Measurements from ENCODE around the gene CLTA. TPM values are rescaled to one million over a fixed set of nuclear protein-coding genes. Genes with fewer than 3 reads are reported as not detected.

CLTA gene
- total RNA-seq, 1 experiment from 2014 or later: 195 TPM

GRCh38 chr9:36218411-36218901, 27.7 kb downstream of the CLTA start:
- no peak overlapping the region for H2BK12ac ChIP-seq (ENCODE audit: insufficient read length, low read depth, low read length)
- no peak overlapping the region for H2AK5ac ChIP-seq (ENCODE audit: insufficient read length, low read length)
- H3K4me2 ChIP-seq (ENCODE audit: insufficient read depth, insufficient read length, low read length): no peak overlapping the region
- no peak overlapping the region for H3K9ac ChIP-seq (ENCODE audit: extremely low read depth, insufficient read length, low read length)
- no peak overlapping the region for H2BK5ac ChIP-seq (ENCODE audit: insufficient read length, low read length)
- no peak overlapping the region for H3T11ph ChIP-seq (ENCODE audit: low read length)
- DNase-seq: no peak
- H2AFZ ChIP-seq (ENCODE audit: low read length): no peak overlapping the region
- no peak overlapping the region for H4K8ac ChIP-seq (replicated peaks; ENCODE audit: insufficient read length, low read depth, low read length)
- no peak overlapping the region for H4K5ac ChIP-seq (ENCODE audit: insufficient read length, low read depth, low read length)
- H3K27me3 Mint-ChIP-seq (ENCODE audit: low read depth): no peaks in the 10 kb centered on the region
- peaks cover 27 to 68% (median 58%) of the 10 kb centered on the region in 3 experiments for H3K36me3 Mint-ChIP-seq (ENCODE audit: insufficient read depth in 1 of 3, low read depth in 3 of 3)
- no peak overlapping the region for H3K4me3 Mint-ChIP-seq
- no peak overlapping the region for H2BK120ac ChIP-seq (ENCODE audit: low read depth, low read length, poor library complexity, severe bottlenecking)
- no peaks in the 10 kb centered on the region for H3K4me1 Mint-ChIP-seq
- H3K27me3 ChIP-seq (ENCODE audit: insufficient read depth, low read length): no peaks in the 10 kb centered on the region
- TF ChIP-seq, protein P1, sequence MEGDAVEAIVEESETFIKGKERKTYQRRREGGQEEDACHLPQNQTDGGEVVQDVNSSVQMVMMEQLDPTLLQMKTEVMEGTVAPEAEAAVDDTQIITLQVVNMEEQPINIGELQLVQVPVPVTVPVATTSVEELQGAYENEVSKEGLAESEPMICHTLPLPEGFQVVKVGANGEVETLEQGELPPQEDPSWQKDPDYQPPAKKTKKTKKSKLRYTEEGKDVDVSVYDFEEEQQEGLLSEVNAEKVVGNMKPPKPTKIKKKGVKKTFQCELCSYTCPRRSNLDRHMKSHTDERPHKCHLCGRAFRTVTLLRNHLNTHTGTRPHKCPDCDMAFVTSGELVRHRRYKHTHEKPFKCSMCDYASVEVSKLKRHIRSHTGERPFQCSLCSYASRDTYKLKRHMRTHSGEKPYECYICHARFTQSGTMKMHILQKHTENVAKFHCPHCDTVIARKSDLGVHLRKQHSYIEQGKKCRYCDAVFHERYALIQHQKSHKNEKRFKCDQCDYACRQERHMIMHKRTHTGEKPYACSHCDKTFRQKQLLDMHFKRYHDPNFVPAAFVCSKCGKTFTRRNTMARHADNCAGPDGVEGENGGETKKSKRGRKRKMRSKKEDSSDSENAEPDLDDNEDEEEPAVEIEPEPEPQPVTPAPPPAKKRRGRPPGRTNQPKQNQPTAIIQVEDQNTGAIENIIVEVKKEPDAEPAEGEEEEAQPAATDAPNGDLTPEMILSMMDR (conservative IDR thresholded peaks at IDR 0.05): no peak
- H3K4ac ChIP-seq (ENCODE audit: low read depth, low read length): no peak overlapping the region
- no peaks in the 10 kb centered on the region for H3K4me1 ChIP-seq (ENCODE audit: insufficient read depth, low read length)
- peak overlapping the region in 1 of 3 experiments; percentile 1; a peak in 1 of 7 replicates for H3K27ac Mint-ChIP-seq
- no CpG with 5 or more reads among the region's 7 CpGs for WGBS (ENCODE audit: extremely low coverage, insufficient read length, low lambda C conversion rate)
- H4K91ac ChIP-seq (ENCODE audit: insufficient read length, low read depth, low read length): no peak overlapping the region
- no peaks in the 10 kb centered on the region for H3K9me3 ChIP-seq (ENCODE audit: control insufficient read depth, low read depth, low read length)
- no peaks in the 10 kb centered on the region for H4K20me1 ChIP-seq (ENCODE audit: control insufficient read depth, insufficient read depth, insufficient read length)
- H3K18ac ChIP-seq (ENCODE audit: insufficient read length, low read depth, low read length): no peak overlapping the region
- H3K27ac ChIP-seq (ENCODE audit: insufficient read length, low read depth, low read length): no peak overlapping the region
- no peaks in the 10 kb centered on the region for H3K79me2 ChIP-seq (ENCODE audit: insufficient read depth, low read length)
- H2BK15ac ChIP-seq (ENCODE audit: low read depth, low read length): no peak overlapping the region
- no peaks in the 10 kb centered on the region for H3K79me1 ChIP-seq (ENCODE audit: insufficient read depth, low read depth, low read length, poor library complexity, severe bottlenecking)
- no peak overlapping the region for H3K14ac ChIP-seq (ENCODE audit: insufficient read depth, low read length)
- H3K23ac ChIP-seq (ENCODE audit: insufficient read length, low read depth, low read length): no peak overlapping the region
- no peaks in the 10 kb centered on the region for H3K23me2 ChIP-seq (ENCODE audit: insufficient read length, low read depth, low read length, poor library complexity, severe bottlenecking)
- no peak overlapping the region for H3K56ac ChIP-seq (ENCODE audit: insufficient read length, low read depth, low read length)
- H3K9me3 Mint-ChIP-seq: no peaks in the 10 kb centered on the region; a peak in 2 of 5 replicates
- no peak overlapping the region for H2BK20ac ChIP-seq (ENCODE audit: low read depth, low read length, poor library complexity, severe bottlenecking)

Data from H9 (cell line).